GM19438 (cell line): ENCODE data around the gene SRC.

Experiments used
- ATAC-seq: cut with Tn5 transposase; IDR thresholded peaks from one replicate; pipeline ENCODE4 v1.9.1; 2021; ENCODE audit warnings: low read depth; ENCODE audit not compliant: unreplicated experiment

SRC gene

DNA sequence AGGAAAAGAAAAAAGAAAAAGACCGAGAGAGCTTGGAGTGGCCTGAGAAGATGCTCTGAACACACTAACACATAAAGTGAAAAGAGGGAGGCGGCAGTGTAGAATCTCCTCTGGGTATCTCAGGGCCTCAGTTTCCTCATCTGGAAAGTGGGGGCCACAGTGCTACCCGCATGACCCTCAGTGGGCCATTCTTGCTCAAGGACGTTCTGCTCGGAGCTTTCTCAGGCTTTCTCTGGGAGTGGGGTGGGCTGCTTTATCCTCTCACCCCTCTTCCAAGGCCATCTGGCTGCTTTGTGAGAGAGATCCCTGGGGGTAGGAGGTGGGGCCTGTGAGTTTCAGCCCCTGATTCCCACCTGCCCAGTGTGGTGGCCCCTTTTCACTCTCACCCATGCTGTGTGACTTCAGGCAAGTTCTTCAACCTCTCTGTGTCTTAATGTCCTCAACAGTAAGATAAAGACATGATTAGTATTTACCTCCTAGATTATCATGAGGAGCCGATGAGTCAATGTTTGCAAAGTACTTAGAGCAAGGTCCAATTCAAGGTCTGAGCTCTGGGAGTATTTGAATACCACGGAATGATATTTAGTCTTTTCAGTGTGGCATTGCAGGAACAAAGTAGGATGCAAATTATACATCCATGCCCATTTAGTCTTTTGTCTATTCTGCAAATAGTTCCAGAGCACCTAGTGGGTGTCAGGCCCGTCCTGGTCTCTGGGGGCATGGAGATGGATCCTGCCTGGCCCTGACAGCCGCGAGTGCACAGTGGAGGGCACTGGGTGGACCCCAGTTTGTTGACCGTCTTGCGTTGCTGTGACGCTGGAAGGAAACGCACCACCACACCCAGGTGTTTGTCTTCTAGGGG is 34.3 kb downstream of the SRC start:
- ATAC-seq, result no peak

DNA sequence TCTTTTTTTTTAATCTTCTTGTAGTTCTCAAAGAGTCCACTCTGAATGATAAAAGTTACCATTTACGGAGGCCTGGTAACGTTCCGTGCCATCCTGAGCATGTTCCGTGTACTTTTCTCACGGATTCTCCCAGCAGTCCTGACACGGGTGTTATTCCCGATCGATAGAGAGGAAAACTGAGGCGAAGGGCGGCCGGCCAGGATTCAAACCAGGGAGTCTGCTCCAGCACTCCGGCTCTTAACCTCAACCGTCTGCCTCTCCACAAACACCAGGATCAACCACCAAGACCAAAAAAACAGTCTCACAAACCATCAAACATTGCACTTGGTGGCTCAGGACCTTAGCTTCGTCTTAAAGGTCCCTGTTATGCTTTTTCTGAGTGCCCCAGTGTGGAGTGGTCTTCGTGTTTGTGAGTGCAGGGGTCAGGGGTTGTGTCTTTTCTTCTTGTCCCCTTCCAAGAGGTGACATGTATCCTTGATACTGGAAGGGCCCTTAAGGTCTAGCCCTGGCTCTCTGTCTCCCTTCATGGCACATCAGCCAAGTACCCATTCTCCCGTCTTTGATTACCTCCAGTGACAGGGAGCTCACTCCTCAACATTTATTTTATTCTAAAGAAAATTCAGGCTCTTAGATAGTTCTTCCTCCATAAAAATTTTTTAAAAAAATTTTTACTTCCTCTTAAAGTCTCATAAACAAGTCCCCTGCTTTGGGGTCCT is 35.1 kb downstream of the SRC start:
- no peak for ATAC-seq

DNA sequence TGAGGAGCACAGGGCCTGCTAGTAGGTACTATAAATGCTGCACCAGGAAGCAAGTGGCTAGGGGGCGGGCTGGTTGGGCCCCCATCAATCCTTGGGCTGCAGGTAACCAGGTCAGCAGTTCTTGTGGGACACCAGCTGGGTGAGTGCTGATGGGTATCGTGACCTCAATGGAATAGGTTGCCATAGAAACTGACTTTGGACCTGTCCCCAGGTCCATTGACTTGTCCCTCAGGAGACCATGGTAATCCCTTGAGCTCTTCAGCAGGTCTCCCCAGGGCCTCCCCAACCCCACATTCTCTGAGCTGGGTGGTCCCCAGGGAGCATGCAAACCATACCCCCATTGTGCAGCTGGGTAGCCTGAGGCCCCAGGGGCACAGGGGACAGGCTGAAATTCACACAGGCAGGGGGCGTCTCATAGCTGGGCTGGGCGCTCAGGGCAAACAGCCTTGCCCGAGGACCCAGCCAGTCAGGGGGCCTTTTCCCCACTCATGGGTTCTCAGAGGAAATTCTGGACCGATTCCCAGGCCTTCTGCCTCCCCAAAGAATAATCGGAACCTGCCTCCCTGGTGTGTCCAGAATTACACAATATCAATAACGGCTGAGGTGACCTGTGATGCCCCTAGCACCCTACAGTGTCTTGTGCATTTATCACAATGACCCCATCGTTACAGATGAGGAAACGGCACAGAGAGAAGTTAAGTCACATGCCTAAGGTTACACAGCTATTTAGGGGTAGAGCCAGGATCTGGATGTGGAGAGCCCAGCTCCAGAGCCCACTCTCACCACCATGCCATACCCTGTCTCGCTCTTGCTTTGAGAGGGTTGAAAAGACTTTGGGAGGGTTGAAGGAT is 35.9 kb downstream of the SRC start:
- ATAC-seq, result no peak

DNA sequence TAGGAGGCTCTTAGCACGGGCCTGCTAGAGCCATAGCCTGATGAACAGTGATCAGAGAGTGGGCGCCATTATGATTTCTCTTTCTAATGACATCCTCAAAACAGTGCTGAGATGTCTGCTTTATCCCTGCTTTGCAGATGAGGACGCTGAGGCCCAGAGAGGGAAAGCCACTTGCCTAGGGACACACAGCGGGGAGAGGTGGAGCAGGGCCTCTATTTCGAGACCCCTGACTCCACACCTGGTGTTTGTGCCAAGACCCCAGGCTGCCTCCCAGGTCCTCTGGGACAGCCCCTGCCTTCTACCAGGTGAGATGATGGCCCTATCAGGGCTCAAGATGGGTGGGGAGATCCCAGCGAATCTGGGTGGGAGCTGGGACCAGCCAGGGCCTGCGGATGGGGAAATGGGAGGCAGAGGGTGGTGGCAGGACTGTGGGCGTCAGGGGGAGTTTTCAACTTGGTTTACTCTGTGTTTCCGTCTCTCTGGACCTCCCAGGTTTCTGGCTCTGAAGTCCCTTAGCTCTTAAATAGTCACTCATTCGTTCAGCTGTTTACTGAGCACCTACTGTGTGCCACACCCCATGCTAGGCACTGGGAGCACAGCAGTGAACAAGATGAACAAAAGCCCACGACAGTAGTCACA is 36.7 kb downstream of the SRC start:
- no peak for ATAC-seq

DNA sequence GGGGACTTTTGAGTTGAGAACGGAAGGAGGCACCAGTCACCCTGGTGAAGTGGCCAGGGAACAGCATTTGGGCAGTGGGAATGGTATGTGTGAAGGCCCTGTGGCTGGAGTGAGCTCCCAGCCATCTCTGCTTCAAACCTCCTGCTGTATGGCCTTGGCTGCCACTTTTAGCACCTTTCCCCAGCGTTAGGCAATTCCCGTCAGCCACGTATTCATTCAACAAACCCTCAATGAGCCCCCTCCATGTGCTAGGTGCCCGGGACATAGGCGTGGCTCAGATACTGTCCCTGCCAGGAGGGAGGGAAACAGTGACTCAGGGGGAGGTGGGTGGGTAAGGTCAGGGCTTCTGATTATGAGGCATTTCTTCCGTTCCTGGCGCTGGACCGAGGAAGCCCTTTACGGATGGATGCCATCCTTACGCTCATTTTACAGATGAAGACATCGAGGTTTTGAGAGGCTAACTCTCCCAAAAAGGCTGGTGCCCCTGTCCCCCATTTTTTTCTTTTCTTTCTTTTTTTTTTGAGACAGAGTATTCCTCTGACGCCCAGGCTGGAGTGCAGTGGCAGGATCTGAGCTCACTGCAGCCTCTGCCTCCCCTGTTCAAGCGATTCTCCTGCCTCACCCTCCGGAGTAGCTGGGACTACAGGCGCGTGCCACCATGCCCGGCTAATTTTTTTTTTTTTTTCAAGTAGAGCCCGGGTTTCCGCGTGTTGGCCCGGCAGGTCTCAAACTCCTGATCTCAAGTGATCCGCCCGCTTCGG is 37.5 kb downstream of the SRC start:
- ATAC-seq, result no peak

DNA sequence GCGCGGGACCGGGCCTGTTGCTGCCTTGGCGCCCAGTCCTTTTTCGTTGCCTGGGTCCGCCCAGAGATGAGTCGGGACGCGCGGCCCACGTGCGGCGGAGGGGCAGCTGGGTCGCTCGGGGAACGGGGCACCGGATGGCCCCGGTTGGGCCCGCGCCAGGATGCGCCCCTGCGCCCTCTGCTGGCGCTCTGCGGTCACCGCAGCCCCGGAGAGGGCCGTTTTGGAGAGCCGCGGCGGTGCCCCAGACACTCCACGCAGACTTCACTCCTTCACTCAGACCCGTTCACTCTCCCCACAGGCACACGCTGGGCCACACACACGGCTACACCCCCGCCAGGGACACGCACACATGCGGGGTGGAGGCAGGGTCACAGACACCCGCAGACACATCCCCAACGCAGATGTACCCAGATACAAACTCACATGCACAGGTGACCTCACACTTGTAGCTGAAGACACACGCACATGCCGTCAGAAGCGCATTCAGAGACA is 38.8 kb downstream of the SRC start:
- ATAC-seq, result no peak

DNA sequence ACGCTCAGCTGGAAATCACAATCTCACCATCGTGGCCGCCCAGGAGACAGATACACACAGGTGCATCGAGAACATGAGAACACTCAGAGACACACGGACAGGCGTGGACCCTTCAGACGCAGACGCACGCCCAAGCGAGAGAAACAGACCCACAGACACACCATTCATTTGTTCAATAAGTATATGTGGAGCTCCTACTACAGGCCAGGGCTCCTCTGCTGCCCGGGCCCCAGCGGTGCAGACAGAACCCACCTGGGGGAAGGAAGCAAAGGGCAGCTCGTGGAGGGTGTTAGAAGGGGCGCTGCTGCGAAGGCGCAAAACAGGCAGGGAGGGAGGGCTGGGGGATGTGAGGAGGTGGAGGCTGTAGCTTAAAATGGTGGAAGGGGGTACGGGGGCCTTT is 39.2 kb downstream of the SRC start:
- ATAC-seq, result no peak

DNA sequence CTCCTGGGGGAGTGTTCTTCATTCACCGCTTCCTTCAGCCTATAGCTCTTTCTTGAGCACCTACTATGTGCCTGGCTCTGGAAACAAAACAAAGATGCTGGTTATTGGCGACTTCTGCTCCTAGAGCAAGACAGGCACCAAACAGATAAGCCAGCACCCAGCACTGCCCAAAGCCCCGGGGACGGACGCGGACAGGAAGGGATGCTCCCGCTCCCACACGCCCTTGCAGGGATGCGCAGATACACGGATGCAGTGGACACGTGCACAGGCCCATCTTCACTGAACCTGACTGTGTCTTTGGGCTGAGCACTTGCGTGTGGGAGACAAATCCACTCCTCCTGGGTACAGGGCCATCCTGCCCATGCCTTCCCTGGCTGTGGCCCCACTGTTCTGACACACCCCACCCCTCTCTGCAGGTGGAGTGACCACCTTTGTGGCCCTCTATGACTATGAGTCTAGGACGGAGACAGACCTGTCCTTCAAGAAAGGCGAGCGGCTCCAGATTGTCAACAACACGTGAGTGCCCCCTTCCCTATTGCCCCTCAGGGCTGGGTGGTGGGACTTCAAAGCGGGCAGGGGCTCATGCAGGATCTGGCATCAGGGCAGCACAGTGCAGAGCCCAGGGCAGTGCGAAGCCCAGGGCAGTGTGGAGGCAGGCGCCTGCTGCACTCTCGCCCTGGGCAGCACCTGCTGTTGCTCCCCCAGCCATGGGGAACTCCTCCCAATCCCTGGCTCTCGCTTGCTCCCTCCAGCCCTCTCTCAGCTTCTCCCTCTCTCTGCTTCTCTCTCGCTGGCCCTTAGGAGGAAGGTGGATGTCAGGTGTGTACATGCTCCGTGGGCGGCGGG is 39.9 kb downstream of the SRC start:
- ATAC-seq, result no peak

DNA sequence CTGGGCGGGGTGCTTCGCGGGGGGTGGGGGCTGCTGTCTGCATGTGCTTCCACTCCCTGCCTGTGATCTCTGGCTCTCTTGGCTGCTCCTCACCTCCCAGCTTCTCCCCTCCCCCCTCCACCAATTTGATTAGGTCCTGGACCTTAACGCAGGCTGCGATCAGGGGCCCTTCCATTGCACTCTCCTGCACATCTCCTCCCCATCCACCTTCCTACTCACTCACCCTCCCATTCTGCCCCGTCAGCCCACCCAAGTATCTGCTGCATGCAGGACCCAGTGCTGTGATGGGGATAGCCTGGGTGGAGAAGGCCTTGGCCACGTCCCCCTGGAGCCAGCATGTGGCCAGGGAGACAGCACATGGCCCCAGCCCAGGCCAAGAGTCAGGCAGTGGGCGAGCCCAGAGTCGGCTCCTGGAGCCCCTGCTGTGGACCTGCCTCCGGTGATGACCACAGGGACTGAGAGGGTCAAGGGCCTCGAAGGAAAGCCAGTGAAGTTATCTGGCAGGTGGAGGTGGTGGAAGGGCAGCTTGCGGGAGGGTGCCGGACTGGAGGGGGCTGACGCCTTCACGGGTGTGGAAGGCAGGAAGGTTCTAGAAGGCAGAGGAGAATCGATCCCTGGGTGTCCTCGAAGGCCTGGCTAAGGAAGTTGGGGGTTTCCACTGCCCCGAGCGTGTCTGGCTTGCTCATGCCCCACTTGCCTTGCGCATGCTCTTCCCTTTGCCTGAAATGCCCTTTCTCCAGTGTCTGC is 40.7 kb downstream of the SRC start:
- ATAC-seq, result no peak

DNA sequence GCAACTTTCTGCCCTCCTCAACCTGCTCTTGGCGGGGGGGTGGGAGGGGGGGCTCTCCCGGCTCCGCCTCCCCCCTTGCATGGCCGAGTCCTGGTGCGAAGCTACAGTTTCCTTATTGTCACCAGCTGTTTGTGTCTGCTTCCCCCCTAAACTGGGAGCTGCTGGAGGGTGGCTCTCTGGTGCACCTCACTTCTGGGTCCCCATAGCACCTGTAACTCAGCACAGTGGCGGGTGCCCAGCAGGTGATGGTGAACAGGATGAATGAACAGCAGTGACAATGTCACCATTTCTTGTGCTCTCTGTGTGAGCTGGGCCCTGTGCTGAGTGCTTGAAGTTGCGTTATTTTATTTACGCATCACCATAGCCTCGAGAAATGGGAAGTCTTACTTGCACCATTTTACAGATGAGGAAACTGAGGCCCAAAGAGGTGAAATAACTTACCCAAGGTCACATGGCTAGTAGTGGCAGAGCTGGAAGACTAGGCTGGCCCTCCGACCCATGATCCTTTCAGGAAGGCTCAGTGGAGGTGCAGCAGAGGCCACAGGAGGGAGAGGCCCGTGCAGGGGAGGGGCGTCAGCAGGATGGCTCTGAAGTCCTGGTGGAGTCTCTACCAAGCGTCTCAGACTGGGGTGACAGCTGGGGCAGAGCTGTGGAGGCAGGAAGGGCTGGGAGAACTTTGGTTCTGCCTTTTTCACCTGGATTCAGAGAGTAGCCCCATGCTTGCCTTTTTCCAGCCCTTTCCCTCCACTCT is 41.8 kb downstream of the SRC start:
- ATAC-seq, result no peak

DNA sequence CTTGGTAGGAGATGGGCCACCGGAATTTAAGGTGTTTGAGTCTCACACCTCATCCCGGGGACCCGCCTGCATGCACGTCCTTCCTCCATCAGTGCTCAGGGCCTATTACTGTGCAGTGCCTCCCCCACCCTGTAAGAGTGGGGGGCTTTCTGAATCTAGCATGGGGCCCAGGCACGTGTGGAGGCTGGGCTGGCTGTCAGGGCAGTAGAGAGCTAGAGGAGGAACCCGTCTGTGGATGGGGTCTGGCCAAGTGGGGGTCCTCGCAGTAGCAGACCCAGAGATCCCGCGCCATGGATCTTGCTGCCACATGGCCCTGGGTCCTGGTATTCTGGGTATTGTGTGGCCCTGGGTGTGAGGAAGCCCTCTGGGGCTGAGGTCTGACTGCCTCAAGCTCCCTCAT is 42.9 kb downstream of the SRC start:
- ATAC-seq, result no peak

DNA sequence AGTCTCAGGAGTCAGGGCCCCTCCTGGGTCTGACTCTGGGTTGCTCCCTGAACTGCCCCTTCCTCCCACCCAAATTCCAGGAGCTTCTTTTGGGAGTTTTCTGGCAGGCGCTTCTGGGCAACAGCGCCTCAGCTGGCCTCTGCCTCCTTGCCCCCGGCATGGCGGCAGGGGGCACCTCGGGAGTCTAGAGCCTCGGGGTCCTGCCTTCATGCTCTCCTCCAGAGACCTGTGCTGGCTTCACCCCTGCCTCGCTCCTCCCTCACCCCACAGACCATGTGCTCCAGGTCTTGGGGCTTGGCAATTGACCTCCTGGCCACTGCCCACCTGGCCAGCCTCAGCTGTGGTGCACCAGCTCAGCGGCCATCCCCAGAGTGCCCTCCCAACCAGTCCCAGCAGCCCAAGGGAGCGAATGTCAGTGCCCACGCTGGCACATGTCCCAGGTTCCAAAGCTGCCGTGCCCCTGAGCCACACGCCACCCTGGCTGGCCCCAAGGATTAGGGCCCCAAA is 43.4 kb downstream of the SRC start:
- ATAC-seq, result no peak

DNA sequence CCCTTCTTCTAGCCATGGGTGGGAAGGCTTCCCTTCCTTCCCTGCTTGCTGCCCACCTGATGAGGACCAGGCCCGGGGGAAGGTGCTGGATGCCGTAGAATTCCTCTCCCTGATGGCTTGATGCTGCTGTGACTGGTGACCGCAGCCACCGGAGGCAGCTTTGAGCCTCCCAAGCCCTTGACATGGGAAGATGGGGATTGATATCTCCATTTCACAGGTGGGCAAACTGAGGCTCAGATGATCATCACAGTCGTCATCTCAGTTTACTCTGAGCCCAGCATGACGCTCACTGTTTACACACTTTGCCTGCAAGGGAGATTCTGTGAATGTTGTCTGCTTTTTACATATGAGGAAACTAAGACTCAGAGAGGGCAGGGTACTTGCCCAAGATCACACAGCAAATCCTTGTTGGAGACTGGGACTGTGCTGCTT is 43.9 kb downstream of the SRC start:
- no peak for ATAC-seq

DNA sequence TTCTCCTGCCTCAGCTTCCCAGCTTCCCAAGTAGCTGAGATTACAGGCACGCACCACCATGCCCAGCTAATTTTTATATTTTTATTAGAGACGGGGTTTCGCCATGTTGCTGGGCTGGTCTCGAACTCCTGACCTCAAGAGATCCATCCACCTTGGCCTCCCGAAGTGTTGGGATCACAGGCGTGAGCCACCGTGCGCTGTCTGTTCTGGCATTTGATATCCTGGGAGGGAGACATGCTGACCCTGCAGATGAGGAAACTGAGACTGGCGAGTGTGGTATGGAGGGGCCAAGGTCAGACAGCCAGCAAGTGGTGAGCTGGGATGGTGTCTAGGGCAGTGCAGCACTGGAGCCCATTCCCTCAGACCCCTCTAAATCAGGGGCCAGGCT is 44.6 kb downstream of the SRC start:
- ATAC-seq, result no peak

DNA sequence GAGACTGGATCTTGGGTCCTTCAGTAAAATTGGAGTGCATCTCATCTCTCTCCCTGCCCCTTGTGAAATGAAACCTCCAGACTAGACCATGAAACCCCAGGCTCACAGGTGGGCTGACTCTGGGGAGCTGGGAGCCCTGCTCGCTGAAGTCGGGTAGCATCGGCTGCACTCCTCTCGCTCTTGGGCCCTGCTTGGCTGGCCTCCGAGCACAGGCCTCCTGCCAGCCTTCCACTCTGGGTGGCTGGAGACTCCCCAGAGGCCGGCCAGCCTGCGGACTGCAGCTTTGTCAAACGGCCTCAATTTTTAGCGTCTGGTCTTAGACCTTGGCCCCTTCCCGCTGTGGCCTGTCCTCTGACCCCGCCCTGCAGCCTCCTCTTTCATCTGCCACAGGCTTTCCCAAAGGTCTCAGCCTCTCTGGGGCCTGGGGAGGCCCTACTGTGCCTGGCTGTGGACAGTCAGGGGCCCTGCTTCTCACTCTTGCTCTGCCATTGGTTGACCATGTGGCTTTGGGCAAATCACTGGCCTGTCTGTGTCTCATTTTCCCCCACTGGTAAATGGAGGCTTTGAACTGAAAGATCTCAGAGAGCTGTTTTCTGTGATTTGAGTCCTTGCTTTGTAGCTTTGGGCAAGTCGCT is 45.1 kb downstream of the SRC start:
- ATAC-seq, result no peak

DNA sequence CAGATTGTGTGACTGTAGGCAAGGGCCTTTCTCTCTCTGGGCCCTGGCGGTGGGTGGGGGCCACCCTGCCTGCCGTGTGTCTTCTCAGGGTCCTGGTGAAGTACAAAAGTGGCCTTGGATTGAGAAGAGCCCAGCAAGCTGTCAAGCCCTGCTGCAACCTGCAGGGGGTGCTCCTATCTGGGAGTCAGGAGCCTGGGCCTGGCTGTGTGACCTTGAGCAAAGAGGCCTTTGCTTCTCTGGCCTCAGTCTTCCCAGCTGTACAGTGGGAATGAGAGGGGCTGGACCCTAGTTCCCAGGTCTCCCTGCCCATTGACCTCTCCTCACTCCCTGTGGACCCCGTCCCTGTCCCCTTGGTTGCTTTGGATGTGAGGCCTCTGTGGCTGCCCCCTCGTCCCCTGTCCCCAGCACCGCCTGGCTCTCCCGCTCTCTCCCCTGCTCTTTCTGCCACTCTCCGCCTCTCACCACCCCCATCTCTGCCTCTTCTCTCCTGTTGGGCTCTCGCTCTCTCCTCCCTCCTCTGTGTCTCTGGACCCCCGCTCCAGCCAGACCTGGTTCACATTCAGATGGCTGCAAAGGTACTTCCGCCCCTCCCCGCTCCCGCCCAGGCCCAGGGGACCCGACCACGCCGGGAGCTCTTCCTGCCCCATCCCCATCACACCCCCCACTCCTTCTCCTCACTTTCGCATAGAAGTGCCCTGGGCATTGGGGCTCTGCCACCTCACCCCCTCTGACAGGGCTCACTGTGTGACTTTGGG is 46.7 kb downstream of the SRC start:
- no peak for ATAC-seq
